DND-41 (cell line): Measurements from ENCODE around the gene POU4F2.

ENCODE experiments used
- ATAC-seq: fragments of 200-7000 bp; cut with Tn5 transposase; 3 replicates; pipeline ENCODE4 v1.9.1; 2021; ENCODE audit warnings: low read depth; ENCODE audit not compliant: insufficient read depth
- DNase-seq: peaks from one replicate; pipeline ENCODE4 v3.0.0-alpha.2; 2020
- H2AFZ ChIP-seq: 2 replicates; pipeline ENCODE4 v1.6.0; 2012; ENCODE audit warnings: low read depth, low read length
- H3K27ac ChIP-seq: 2 replicates; pipeline ENCODE4 v1.5.1; 2012; ENCODE audit warnings: low read length, inconsistent platforms
- H3K27me3 ChIP-seq: fragments of 200-600 bp; sonication (generic); 2 replicates; pipeline ENCODE4 v1.6.0; 2012; ENCODE audit warnings: low read length, mild to moderate bottlenecking, inconsistent platforms; ENCODE audit not compliant: insufficient read depth, poor library complexity
- H3K36me3 ChIP-seq: 2 replicates; pipeline ENCODE4 v1.5.1; 2012; ENCODE audit warnings: low read length, inconsistent platforms; ENCODE audit not compliant: insufficient read depth
- H3K4me1 ChIP-seq: 2 replicates; pipeline ENCODE4 v1.5.1; 2012; ENCODE audit warnings: mild to moderate bottlenecking, low read length; ENCODE audit not compliant: insufficient read depth
- H3K4me2 ChIP-seq: 2 replicates; pipeline ENCODE4 v1.6.0; 2012; ENCODE audit warnings: mild to moderate bottlenecking, moderate library complexity, low read length, inconsistent platforms; ENCODE audit not compliant: insufficient read depth
- H3K4me3 ChIP-seq, 2 experiments: fragments of 200-600 bp in 1 of 2; shearing (Covaris generic) in 1 of 2; 2 replicates each; pipeline ENCODE4 v1.5.1; 2012 to 2016; ENCODE audit warnings: inconsistent platforms in 2 of 2, low read length in 2 of 2, mild to moderate bottlenecking in 2 of 2, low read depth in 1 of 2, moderate library complexity in 1 of 2
- H3K79me2 ChIP-seq: 2 replicates; pipeline ENCODE4 v1.6.0; 2012; ENCODE audit warnings: low read length, inconsistent platforms; ENCODE audit not compliant: insufficient read depth
- H3K9ac ChIP-seq: 2 replicates; pipeline ENCODE4 v1.6.0; 2012; ENCODE audit warnings: low read depth, mild to moderate bottlenecking, inconsistent platforms, low read length, moderate library complexity
- H3K9me3 ChIP-seq: 2 replicates; pipeline ENCODE4 v1.5.1; 2012; ENCODE audit warnings: low read length, moderate library complexity, mild to moderate bottlenecking, inconsistent platforms; ENCODE audit not compliant: insufficient read depth, severe bottlenecking
- H4K20me1 ChIP-seq: 2 replicates; pipeline ENCODE4 v1.6.0; 2012; ENCODE audit warnings: low read length; ENCODE audit not compliant: insufficient read depth
- CTCF ChIP-seq: IDR thresholded peaks from 2 replicates; pipeline ENCODE4 v1.5.1; 2012; ENCODE audit warnings: borderline replicate concordance, low read length, moderate library complexity, mild to moderate bottlenecking; ENCODE audit not compliant: poor library complexity, severe bottlenecking; ENCODE audit errors: extremely low read depth
- EZH2 ChIP-seq: IDR thresholded peaks from 3 replicates; pipeline ENCODE4 v1.6.1; 2012; ENCODE audit warnings: borderline replicate concordance, low read depth, mild to moderate bottlenecking, moderate library complexity, low read length, inconsistent platforms; ENCODE audit not compliant: severe bottlenecking

The POU4F2 gene

GRCh38 chr4:146640021-146640464 lies 1.4 kb downstream of the POU4F2 start:
- no peak overlapping the region for H3K4me2 ChIP-seq
- no peaks in the 10 kb centered on the region for H4K20me1 ChIP-seq
- H3K36me3 ChIP-seq, result no peaks in the 10 kb centered on the region
- TF ChIP-seq EZH2 (no peak), CTCF (no peak)
- no peaks in the 10 kb centered on the region for H3K27me3 ChIP-seq
- H3K9ac ChIP-seq, result no peak overlapping the region
- no peaks in the 10 kb centered on the region for H3K9me3 ChIP-seq
- DNase-seq (no peak), ATAC-seq (no peak)
- no peaks in the 10 kb centered on the region for H3K79me2 ChIP-seq
- H3K27ac ChIP-seq, result no peak overlapping the region
- H2AFZ ChIP-seq, result no peak overlapping the region
- no peaks in the 10 kb centered on the region for H3K4me1 ChIP-seq
- no peak overlapping the region for H3K4me3 ChIP-seq

- TF ChIP-seq CTCF, result no peak
- H3K79me2 ChIP-seq, result no peaks in the 10 kb centered on the region
- no peak overlapping the region for H3K4me2 ChIP-seq
- H3K9me3 ChIP-seq, result no peaks in the 10 kb centered on the region
- H3K27me3 ChIP-seq, result no peaks in the 10 kb centered on the region
- no peak overlapping the region for H2AFZ ChIP-seq
- no peaks in the 10 kb centered on the region for H3K36me3 ChIP-seq
- no peak overlapping the region for H3K27ac ChIP-seq
- H3K4me3 ChIP-seq, result no peak overlapping the region
- H3K4me1 ChIP-seq, result no peaks in the 10 kb centered on the region
- ATAC-seq, result no peak
- no peak for DNase-seq
- H4K20me1 ChIP-seq, result no peaks in the 10 kb centered on the region
- H3K9ac ChIP-seq, result no peak overlapping the region
Measured at GRCh38 chr4:146640465-146641061, 1.9 kb downstream of the POU4F2 start.

- DNase-seq, result no peak
- Histone ChIP-seq H3K4me3 (no peak overlapping the region), H2AFZ (no peak overlapping the region), H3K27me3 (no peaks in the 10 kb centered on the region), H3K79me2 (no peaks in the 10 kb centered on the region), H3K4me2 (no peak overlapping the region), H3K9ac (no peak overlapping the region), H3K4me1 (no peaks in the 10 kb centered on the region), H4K20me1 (no peaks in the 10 kb centered on the region), H3K36me3 (no peaks in the 10 kb centered on the region), H3K27ac (no peak overlapping the region), H3K9me3 (no peaks in the 10 kb centered on the region)
- TF ChIP-seq EZH2 (no peak), CTCF (no peak)
- ATAC-seq, result no peak
Measured at GRCh38 chr4:146641762-146642161, 3.1 kb downstream of the POU4F2 start.
